HUES48 (cell line): ENCODE measurements around the gene FAM83C.

Experiments
- H3K27ac ChIP-seq: one replicate; pipeline ENCODE4 v1.7.0; 2013; ENCODE audit warnings: low read depth, low read length, inconsistent platforms
- H3K27me3 ChIP-seq: 2 replicates; pipeline ENCODE4 v1.6.1; 2013; ENCODE audit warnings: mild to moderate bottlenecking, low read length; ENCODE audit not compliant: control insufficient read depth, insufficient read depth
- H3K36me3 ChIP-seq: 2 replicates; pipeline ENCODE4 v1.6.1; 2013; ENCODE audit warnings: low read length; ENCODE audit not compliant: control insufficient read depth, insufficient read depth
- H3K4me1 ChIP-seq: 2 replicates; pipeline ENCODE4 v1.6.1; 2013; ENCODE audit warnings: mild to moderate bottlenecking, low read length; ENCODE audit not compliant: control insufficient read depth, insufficient read depth
- H3K4me3 ChIP-seq: 2 replicates; pipeline ENCODE4 v1.5.1; 2013; ENCODE audit warnings: mild to moderate bottlenecking, low read depth, low read length
- H3K9ac ChIP-seq: 2 replicates; pipeline ENCODE4 v1.6.1; 2013; ENCODE audit warnings: mild to moderate bottlenecking, low read depth, low read length, moderate library complexity
- H3K9me3 ChIP-seq: 2 replicates; pipeline ENCODE4 v1.6.1; 2013; ENCODE audit warnings: low read length; ENCODE audit not compliant: control insufficient read depth, insufficient read depth

Gene FAM83C

DNA sequence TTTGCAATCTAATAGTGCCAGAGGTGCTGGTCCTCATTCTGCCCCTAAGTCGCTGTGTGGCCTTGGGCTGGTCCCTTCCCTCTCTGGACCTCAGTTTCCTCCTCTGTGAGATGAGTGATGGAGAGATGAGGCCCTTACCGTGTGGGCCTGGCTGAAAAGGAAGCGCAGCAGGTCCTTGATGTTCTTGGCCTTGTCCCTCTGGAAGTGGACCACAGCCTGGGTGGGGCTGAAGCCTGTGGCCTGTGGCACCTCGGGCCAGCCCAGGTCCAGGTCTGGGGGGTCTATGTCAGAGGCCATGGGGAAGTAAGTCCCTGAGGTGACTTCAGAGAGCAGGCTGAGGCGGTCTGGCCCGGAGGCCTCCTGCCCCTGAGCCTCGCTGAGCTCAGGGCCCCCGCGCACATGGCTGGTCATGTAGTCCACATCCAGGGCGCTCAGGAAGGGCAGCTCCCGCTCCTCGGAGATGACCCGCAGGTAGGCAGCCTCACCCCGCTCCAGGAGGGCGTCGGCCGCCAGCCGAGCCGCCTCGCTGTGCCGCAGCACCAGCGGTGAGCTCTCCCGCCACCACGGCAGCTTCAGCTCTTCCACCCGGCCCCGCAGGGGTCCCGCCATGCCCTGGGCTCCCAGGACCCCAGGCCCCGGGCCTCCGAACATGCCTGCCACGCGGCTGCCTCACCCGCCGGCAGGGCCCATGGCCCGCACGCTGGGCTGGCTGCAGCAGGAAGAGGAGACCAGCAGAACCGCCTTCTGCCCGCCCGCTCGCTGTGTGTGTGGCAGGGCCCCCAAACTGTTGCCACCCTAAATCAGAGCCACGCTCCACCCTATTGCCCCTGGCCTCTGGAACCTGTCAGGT is at the start of gene FAM83C:
TSS of gene FAM83C (minus strand) at position 772 of the 850 bp plus-strand sequence. CDS start at position 651, 121 bp downstream.
- Histone ChIP-seq H3K9ac (no peak within 1 kb of the TSS), H3K27me3 (no peaks in the 10 kb centered on the region), H3K4me1 (no peaks in the 10 kb centered on the region), H3K4me3 (no peak within 1 kb of the TSS), H3K9me3 (no peaks in the 10 kb centered on the region), H3K27ac (no peak within 1 kb of the TSS), H3K36me3 (no peaks in the 10 kb centered on the region)

GRCh38 chr20:35341366-35342028 is 49.3 kb upstream of the FAM83C start:
- Histone ChIP-seq H3K9ac (no peak overlapping the region), H3K4me1 (no peaks in the 10 kb centered on the region), H3K9me3 (no peaks in the 10 kb centered on the region), H3K27me3 (no peaks in the 10 kb centered on the region), H3K36me3 (peaks cover 28% of the 10 kb centered on the region), H3K4me3 (no peak overlapping the region), H3K27ac (no peak overlapping the region)

- Histone ChIP-seq H3K9me3 (no peaks in the 10 kb centered on the region), H3K36me3 (peaks cover 20% of the 10 kb centered on the region), H3K4me3 (no peak overlapping the region), H3K4me1 (no peaks in the 10 kb centered on the region), H3K27ac (no peak overlapping the region), H3K27me3 (no peaks in the 10 kb centered on the region), H3K9ac (no peak overlapping the region)
These were observed 48.2 kb upstream of the FAM83C start for GRCh38 chr20:35340436-35340835.

DNA sequence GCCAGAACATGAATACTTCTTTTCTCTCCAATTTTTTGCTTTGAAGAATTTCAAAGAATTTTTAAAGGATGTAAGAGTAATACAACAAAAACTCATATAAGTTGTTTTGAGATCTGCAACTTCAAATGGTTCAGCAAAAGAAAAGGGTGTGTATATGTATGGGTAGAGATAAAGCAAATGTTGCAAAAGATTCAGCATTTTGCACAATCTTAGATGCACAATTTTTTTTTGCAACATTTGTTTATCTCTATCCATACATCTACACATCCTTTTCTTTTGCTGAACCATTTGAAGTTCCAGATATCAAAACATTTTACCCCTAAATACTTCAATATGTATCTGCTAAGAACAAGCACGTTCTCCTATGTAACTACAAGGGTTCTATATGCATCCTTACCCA is 47.4 kb upstream of the FAM83C start:
- H3K27me3 ChIP-seq = no peaks in the 10 kb centered on the region
- H3K4me1 ChIP-seq = no peaks in the 10 kb centered on the region
- no peak overlapping the region for H3K9ac ChIP-seq
- H3K27ac ChIP-seq = no peak overlapping the region
- H3K4me3 ChIP-seq = no peak overlapping the region
- H3K9me3 ChIP-seq = no peaks in the 10 kb centered on the region
- H3K36me3 ChIP-seq = peaks cover 12% of the 10 kb centered on the region

GRCh38 chr20:35339007-35339406 is 46.8 kb upstream of the FAM83C start:
- H3K9ac ChIP-seq = no peak overlapping the region
- H3K27ac ChIP-seq = no peak overlapping the region
- H3K9me3 ChIP-seq = no peaks in the 10 kb centered on the region
- no peak overlapping the region for H3K4me3 ChIP-seq
- no peaks in the 10 kb centered on the region for H3K27me3 ChIP-seq
- H3K4me1 ChIP-seq = no peaks in the 10 kb centered on the region
- H3K36me3 ChIP-seq = peaks cover 5% of the 10 kb centered on the region

DNA sequence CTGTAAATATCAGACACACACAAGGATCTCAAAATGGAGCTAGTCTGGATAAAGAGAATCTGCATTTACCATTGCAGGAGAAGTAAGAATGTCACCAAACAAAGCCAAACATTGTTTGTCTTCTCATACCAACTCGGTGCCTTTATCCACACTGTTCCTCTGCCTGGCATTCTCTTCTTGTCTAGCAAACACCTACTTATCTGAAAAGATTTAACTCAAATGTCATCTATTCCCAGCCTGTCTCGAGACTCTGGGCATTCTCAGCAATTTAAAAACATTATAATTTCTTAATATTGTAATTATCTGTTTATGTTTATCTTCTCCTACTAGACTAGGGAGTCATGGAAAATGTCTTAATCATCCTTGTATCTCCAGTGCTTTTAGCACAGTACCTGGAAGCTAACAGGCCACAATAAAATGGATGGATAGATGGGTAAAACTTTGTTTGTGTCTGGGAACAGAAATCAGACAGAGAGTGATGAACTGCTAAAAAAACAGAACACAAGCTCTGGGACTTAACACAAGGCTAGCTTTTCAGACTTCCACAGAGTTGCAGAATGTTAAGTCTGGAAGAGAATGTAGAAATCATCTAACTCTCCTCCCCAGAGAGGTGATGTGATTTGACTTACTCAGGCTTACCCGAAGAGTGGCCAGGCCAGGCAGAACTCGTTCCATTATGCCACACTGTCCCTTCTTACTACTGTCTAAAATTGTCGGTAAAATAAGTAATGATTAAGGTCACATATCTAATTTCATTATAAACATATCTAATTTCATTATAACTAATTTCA is 42.3 kb upstream of the FAM83C start:
- Histone ChIP-seq H3K27ac (no peak overlapping the region), H3K4me3 (no peak overlapping the region), H3K4me1 (no peaks in the 10 kb centered on the region), H3K9ac (no peak overlapping the region), H3K9me3 (no peaks in the 10 kb centered on the region), H3K27me3 (no peaks in the 10 kb centered on the region), H3K36me3 (no peaks in the 10 kb centered on the region)

DNA sequence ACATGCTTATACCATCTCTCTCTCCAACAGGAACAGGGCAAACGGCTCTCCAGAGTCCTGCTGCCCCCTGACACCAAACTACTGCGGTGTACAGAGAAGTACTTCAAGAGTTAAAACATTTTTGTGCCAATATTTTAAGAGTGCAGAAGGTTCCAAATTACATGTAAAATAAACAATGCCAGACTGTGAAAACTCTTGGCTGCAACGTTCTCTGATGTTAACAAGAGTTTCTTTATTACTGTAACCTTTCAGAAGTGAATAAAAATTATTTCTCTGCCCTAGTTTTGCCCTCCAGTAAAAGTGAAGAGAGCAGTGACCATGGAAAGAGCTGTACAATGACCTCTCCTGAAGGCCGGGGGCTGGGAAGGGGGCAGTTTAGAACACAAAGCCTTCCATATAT is 41.4 kb upstream of the FAM83C start:
- H3K9ac ChIP-seq = no peak overlapping the region
- H3K36me3 ChIP-seq = no peaks in the 10 kb centered on the region
- H3K27ac ChIP-seq = no peak overlapping the region
- no peak overlapping the region for H3K4me3 ChIP-seq
- H3K4me1 ChIP-seq = peaks cover 5% of the 10 kb centered on the region
- H3K27me3 ChIP-seq = no peaks in the 10 kb centered on the region
- H3K9me3 ChIP-seq = no peaks in the 10 kb centered on the region

GRCh38 chr20:35332540-35333200 is 40.4 kb upstream of the FAM83C start:
- H3K27ac ChIP-seq = no peak overlapping the region
- no peak overlapping the region for H3K4me3 ChIP-seq
- no peaks in the 10 kb centered on the region for H3K27me3 ChIP-seq
- no peak overlapping the region for H3K9ac ChIP-seq
- H3K9me3 ChIP-seq = no peaks in the 10 kb centered on the region
- H3K36me3 ChIP-seq = no peaks in the 10 kb centered on the region
- H3K4me1 ChIP-seq = peaks cover 5% of the 10 kb centered on the region

DNA sequence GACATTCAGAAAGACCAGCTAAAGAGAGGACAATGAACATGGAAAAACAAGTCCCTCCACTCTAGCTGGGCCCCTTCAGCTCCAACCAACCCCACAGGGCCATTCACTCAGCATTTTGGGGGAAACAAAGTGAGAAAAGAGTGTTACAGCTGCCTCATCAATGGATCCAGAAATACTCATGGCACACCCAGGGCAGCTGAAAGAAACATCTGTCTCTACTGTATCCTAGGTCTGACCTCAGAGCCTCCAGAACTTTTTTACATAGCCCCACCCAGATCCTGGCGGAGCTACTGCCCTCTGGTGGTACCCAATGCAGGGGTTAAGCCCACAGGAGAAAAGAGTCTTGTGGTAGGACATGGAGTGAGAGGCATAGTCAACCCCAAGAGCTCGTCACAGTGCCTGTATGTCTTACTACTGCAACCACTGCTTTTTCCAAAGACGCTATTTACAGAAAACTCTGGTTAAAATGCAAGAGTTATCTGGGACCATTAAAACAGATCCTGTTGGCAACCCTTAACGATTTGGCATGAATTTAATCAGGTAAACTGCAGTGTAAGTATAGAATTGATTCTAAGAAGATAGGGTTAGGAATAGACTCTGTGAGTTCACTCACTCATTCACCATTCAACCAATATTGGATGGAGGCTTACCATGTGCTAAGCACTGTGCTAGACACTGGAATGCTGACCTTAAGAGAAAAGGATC is 37.4 kb upstream of the FAM83C start:
- no peaks in the 10 kb centered on the region for H3K27me3 ChIP-seq
- H3K4me1 ChIP-seq = peaks cover 5% of the 10 kb centered on the region
- no peaks in the 10 kb centered on the region for H3K9me3 ChIP-seq
- H3K36me3 ChIP-seq = no peaks in the 10 kb centered on the region
- H3K27ac ChIP-seq = no peak overlapping the region
- no peak overlapping the region for H3K4me3 ChIP-seq
- no peak overlapping the region for H3K9ac ChIP-seq

DNA sequence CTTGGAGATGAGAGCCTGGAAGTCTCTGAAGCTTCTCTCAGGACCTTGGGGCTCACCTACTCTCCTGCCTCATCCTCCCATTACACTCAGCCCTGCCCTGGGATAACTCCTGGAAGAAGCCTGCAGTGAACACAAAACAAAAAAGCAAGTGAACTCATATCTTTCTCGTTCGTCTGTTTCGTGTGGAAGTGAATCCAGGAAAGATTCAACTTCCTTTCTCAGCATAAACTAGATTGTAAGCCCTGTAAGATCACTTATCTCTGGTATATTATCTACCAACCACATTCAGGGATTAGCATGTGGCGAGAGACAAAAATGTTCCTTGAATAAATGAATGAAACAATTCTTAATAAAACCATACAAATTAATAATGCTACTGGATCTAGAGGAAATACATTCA is 36.5 kb upstream of the FAM83C start:
- Histone ChIP-seq H3K27me3 (no peaks in the 10 kb centered on the region), H3K9ac (no peak overlapping the region), H3K4me1 (peaks cover 5% of the 10 kb centered on the region), H3K36me3 (no peaks in the 10 kb centered on the region), H3K27ac (no peak overlapping the region), H3K4me3 (no peak overlapping the region), H3K9me3 (no peaks in the 10 kb centered on the region)
